HG02970 (cell line): ENCODE measurements around the gene PDZD2.
"Not testable (repeated sequence)": the region's sequence is repeated elsewhere in the genome, so short reads cannot be mapped to it uniquely, and the experiment has no call there.

Experiments used
- ATAC-seq: cut with Tn5 transposase; IDR thresholded peaks from one replicate; pipeline ENCODE4 v1.9.1; 2021; ENCODE audit warnings: mild to moderate bottlenecking, moderate library complexity, moderate number of reproducible peaks; ENCODE audit not compliant: unreplicated experiment, low FRiP score

PDZD2 gene

DNA sequence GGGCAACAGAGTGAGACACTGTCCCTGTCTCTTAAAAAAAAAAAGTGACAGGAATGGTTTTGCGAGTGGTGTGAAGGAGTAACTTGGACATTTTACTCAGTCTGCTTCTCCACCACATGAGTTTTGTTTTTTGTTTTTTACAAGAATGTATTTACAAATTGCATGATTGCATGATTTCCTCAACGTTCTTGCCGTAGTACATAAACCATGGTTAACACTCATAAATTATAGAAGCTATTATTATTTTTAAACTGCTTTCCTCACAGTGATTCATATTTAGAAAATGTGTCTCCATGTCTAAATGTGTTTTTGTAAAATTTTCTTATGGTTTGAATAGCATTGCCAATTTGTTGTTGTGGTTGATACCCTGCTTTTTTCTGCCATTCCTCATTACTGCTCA, 315.2 kb downstream of the PDZD2 start:
- no peak for ATAC-seq

GRCh38 chr5:31957151-31957550, 318.2 kb downstream of the PDZD2 start:
- no peak for ATAC-seq

DNA sequence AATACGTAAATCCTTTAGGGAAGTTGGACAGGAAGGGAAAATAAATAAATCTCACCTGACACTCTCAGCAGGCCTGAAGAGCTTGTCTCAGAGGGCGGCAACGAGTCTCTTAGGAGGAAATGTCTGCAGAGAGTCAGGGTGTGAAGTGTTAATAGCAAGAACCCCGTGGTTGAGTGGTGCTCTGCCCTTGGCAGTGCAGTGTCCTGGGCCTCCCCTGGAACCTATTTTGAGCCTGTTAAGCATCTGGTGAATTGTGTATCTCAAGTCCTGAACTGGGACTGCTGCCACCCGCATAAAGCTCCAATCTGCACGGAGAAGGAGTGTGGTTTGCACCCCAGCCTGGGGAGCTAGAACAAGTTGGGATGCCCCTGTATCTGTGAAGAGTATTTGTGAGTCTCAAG, 323.4 kb downstream of the PDZD2 start:
- no peak for ATAC-seq

DNA sequence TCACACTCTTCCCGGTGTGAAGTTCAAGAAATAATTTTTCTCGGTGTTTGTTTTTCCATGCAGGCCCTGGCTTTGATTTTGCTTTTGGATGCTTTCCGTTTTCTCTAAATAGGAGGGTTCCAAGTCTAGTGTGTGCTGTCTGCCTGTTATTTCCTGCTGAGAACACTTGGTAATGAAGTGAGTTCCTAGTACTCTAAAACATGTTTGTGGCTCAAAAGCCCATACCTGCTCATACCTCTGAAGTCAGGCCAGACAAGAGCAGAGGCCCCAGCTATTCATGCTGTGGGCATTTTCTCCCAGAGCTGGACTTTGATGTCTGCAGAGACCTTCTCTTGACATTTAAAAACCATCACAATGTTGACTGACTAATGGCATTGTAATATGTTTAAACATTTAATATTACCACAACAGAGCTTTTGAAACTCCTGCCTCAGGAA, 324.0 kb downstream of the PDZD2 start:
- no peak for ATAC-seq

- no peak for ATAC-seq
Measured at GRCh38 chr5:31963358-31964006, 324.6 kb downstream of the PDZD2 start.

- no peak for ATAC-seq
Measured at GRCh38 chr5:31964007-31964360, 325.1 kb downstream of the PDZD2 start.

GRCh38 chr5:31965227-31965626, 326.3 kb downstream of the PDZD2 start:
- no peak for ATAC-seq

DNA sequence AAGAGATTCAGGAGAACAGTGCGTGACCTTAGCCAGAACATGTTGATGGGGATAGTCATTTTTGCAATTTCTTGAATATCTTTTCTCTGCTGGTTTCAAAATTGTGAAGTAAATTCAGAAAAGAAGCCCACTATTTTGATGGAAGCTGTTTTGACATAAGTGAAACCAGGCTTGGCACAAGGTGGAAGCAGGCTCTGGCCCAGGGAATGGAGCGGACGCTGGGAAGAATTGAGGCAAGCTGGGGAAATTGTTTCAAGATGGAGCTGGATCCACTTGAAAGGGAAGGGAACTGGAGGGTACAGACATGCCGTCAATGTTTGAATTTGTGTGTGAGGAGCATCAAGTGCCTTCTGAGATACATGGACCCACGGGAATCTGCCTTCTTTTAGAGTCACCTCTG, 328.0 kb downstream of the PDZD2 start:
- no peak for ATAC-seq

GRCh38 chr5:31967461-31967860, 328.5 kb downstream of the PDZD2 start:
- ATAC-seq, result no peak

DNA sequence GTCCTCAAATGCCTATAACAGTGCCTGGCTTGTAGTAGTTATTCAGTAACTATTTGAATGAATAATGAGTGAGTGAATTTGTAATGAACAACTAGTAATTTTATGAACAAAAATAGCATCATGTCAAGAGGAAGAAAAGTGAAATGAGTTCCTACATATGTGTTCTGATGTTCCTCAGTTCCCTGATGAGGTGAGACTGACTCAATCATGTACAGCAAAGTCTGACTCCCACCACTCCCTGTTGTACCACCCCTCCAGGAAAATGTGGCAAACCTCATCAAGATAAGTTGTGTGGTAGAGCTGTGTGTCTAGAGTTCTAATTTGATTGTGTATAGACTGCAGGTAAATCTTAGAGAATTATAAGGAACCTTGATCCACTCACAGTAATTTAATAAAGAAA, 333.6 kb downstream of the PDZD2 start:
- ATAC-seq, result no peak

DNA sequence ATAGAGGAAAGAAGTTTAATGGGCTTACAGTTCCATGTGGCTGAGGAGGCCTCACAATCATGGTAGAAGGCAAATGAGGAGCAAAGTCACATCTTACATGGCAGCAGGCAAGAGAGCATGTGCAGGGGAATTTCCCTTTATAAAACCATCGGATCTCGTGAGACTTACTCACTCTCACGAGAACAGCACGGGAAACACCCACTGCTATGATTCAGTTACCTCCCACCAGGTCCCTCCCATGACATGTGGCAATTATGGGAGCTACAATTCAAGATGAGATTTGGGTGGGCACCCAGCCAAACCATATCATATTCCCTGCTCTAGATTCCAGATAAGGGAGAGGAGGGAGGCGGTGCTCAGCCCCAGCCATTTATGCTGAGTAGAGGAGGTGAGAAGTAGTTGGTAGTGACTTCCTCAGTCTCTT, 336.3 kb downstream of the PDZD2 start:
- ATAC-seq, result not testable (repeated sequence)

DNA sequence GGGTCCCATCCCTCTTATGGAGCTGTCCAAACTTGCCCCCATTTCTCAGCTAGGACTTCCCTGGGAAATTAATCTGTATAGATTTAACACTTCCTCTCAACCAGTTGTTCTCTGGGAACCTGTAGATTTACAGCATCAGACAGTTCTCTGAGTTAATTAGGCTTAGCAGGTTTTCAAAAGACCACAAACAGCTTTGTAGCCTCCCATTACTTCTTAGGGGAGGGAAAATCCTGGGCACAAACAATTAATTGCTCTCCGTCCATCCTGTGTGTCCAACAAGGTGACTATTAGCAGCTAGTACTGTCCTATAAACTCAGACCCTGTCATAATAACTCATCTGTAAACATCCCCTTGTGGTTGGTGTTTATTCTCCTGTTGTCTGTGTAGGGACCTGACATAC, 337.2 kb downstream of the PDZD2 start:
- no peak for ATAC-seq

DNA sequence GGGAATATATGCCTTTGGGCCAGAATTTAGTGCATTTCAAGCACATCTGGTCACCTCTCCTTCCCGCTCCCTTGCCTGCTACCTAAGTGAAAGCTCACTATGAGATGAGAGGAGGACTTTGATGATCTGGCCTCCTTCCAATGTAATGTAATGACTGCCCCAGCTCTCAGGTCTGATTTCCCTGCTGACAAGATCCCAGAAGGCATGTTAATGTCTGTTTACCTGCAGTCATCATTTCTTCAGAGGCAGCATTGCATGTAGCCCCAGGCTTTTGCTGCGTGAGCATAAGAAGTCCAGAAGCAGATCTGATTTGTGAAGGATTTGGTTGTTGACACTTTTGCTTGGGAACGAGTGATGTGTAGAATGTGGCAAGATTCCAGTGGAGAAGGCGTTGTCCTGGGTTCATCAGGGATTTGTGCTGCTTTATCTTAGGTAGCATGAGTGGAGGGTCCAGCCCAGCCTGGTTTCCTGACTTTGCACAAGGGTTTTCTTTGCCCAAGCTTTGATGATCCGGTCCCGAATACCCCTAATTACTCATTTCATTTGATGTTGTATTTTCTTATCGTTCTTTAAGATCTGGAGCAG, 342.5 kb downstream of the PDZD2 start:
- ATAC-seq, result no peak

DNA sequence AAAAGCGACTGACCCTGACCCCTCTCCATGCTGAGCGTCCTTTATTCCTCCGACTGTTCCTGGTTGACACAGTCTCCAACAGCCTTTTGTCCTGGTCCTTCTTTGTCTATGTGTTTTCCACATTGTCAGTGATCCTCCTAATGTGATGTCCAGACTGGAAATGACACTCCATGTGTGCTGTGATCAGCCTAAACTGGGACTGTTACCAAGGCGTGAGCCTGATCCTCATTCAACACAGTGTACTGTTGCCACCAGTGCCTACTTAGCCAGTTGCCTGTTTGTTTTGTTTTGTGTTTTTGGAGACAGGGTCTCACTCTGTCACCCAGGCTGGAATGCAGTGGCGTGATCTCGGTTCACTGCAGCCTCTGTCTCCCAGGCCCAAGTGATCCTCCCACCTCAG, 343.1 kb downstream of the PDZD2 start:
- ATAC-seq, result no peak

- no peak for ATAC-seq
Measured at GRCh38 chr5:31982621-31983020, 343.7 kb downstream of the PDZD2 start.

DNA sequence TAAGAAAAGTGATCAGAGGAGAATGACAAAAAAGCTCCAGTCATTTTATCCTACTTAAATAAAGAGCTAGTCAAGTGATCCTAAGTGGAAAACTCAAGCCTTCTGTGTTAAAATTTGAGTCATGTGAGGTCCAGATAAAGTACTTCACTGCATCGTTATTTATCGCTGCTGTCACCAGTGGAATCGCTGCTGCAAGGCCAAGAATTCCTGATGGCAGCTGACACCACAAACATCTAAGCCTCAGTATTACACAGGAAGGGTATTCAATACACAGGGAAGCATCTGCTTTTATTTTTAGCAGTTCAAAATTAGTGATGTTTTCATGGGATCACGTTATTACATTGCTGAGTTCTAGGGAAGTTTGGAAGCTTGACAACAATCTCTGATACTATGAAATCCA, 344.9 kb downstream of the PDZD2 start:
- no peak for ATAC-seq

DNA sequence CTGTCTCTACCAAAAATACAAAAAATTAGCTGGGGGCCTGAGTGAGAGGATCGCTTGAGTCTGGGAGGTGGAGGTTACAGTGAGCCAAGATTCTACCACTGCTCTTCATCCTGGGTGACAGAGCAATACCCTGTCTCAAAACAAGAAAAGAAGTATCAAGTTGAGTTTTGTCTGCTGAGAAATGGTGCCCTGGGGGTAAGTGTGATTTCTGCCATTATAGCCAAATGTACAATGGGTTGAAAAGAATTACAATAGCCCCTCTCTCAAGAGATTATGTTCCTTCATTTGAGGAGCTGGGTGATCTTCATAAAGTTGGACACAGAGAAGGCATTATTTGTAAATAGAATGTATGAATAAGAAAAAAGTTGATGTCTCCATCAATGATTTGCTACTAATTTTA, 345.8 kb downstream of the PDZD2 start:
- ATAC-seq, result no peak

GRCh38 chr5:31986101-31986500, 347.2 kb downstream of the PDZD2 start:
- ATAC-seq, result no peak

DNA sequence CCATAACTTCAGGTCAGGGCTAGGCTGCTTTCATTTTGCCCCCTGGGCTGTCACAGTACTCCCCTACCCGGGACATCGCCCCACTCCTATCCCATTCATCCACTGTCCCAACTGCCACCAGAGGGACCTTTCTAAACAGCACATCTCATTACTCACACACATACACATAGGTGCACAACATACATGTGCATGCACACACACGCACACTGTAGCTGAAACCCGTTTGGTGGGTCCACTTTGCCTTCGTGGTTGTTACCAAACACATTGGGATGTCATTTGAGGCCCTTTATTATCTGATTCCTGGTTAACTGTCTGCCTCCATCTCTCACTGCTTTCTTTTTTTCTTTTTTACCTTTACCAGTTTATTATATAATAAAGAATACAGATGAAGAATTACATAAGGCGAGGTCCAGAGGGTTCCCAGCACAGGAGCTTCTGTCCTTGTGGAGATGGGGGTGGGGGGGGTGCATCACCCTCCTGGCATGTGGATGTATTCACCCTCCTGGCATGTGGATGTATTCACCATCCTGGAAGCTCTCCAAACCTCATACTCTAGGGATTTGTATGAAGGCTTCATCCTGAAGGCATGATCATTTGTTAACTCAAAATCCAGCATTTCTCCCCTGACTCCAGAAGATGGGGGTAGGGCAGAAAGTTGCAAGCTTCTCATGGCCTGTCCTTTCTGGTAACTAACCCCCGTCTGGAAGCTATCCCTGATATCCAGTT, 349.2 kb downstream of the PDZD2 start:
- ATAC-seq, result no peak

- ATAC-seq, result no peak
Measured at GRCh38 chr5:31990081-31990650, 351.2 kb downstream of the PDZD2 start.

GRCh38 chr5:31990701-31991110, 351.8 kb downstream of the PDZD2 start:
- no peak for ATAC-seq

DNA sequence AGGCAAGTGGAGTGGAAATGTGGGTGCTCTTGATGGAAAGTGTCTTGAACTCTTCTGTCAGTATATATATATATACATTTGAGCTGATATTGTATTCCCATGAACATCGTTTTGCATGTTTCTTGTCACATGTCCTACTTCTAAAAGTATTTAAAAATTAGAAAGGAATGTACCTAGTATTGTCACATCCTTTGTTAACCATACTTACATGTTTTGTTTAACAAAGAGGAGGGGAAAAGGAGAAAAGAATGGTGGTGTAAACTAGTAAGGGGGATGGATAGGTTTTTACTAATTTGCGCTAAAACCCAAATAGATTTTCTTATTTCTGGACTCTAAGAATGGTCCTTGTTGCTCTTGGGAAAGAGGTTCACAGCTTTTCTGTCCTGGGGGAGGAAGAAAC, 353.4 kb downstream of the PDZD2 start:
- no peak for ATAC-seq
